IPS DF 4.7 (cell line): Measurements from ENCODE around the gene TPX2.

ENCODE experiments used
- DNase-seq: peaks from one replicate; pipeline ENCODE4 v3.0.0-alpha.2; 2013; ENCODE audit warnings: low spot score; ENCODE audit errors: extremely low read depth

Gene TPX2

DNA sequence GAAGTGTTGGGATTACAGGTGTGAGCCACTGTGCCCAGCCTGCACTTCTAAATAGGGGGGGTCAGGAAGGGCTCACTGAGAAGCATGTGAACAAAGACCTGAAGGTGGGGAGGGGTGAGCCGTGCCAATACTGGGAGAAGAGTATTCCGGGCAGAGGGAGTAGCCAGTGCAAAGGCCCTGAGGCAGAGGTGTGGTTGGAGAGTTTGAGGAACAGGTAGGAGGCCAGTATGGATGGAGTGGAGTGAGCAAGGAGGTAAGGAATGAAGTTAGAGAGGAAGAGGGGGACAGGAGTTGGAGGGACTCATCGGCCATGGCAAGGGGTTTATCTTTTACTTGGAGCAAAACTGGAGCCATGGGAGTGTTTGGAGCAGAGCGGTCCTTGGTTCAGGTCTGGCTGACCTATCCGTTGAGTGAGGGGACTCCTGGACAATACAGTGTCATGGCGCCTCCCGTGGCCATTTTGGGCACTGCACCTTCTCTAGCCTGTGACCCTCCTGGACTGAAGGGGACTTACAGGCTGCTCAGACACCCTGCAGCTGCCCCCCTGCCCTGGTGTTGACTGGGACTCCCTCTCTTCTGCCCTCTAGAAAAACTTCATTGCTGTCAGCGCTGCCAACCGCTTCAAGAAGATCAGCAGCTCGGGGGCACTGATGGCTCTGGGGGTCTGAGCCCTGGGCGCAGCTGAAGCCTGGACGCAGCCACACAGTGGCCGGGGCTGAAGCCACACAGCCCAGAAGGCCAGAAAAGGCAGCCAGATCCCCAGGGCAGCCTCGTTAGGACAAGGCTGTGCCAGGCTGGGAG lies 94.2 kb downstream of the TPX2 start:
- peak; percentile 80 for DNase-seq

DNA sequence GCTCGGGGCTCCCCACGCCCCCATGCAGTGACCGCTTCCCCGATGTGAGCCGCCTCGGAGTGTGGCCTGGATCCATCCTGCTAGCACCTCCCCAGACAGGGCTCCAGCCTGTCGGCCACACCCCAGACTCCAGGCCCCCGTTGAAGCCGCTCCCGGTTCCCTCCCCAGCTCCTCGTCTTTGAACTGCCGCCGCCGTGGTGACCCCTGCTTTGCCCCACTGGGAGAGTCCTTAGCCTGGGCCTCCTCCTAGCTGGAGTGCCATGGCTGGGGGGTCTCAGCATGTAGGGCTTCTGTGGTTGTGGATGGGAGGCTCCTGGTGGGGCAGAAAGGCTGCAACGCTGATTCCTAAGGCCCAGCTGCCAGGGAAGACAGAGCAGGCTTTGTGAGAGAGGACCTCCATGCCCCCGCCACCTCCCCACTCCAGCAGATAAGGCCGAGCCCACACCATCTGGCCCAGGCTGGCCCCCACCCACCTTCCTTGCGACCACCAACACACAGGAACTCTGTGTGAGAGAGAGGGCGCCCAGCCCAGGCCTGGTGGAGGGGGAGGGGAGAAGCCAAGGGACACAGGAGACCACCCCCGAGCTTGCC lies 94.9 kb downstream of the TPX2 start:
- DNase-seq, result no peak

DNA sequence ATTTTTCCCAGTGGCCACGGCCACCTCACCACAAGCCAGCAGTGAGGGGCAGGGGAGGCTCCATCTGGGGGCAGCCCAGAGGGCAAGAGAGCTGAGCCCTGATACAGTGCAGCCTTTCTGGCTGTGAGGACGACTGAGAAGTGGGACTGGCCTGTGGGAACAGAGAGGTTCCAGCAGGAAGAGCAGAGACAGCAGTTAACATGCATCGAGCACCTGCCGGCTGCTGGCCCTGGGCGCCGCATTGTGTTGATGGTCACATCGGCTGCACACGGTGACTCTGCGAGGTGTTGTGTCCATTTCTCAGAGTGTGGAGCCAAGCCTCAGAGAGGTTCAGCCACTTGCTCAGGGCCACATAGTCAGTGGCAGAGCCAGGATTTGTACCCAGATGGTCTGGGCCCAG lies 96.5 kb downstream of the TPX2 start:
- DNase-seq, result no peak

DNA sequence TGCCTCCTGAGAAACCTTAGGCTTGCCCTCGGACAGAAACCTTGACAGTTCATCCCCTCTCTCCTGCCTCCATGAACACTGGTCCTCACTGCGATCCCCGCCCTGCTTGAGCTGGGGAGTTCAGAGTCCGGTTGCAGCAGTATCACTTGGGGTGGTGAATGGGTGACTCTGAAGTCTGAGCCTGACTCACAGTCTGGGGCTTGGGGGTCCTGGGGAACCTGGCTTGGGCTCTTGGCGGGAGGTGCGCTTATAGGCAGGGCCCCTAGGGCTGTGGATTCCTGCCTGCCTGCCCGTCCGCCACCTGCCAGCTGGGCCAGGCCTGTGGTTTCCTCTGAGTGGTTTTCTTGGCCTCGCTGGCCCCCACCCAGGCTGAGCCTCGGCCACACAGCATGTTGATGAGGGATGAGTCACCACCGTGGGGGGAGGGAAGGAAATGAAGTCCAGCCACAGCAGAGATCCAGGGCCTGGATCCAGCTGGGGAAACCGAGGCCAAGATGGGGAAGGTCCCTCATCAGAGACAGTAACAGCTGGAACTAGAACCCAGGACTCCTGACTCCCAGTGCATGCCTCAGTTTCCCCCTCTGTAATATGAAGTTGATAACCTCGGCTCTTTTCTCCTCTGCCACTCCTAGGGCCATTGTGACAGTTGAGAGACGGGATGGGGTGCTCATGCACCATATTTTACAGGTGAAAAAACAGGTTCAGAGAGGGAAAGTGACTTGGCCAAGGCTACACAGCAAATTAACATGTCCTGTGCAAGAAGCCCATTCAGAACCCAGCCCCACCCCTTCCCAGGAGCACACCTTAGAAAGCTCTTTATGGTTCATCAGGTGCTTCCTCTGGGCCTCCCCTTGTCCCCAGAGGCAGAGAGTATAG lies 97.1 kb downstream of the TPX2 start:
- DNase-seq, result no peak

DNA sequence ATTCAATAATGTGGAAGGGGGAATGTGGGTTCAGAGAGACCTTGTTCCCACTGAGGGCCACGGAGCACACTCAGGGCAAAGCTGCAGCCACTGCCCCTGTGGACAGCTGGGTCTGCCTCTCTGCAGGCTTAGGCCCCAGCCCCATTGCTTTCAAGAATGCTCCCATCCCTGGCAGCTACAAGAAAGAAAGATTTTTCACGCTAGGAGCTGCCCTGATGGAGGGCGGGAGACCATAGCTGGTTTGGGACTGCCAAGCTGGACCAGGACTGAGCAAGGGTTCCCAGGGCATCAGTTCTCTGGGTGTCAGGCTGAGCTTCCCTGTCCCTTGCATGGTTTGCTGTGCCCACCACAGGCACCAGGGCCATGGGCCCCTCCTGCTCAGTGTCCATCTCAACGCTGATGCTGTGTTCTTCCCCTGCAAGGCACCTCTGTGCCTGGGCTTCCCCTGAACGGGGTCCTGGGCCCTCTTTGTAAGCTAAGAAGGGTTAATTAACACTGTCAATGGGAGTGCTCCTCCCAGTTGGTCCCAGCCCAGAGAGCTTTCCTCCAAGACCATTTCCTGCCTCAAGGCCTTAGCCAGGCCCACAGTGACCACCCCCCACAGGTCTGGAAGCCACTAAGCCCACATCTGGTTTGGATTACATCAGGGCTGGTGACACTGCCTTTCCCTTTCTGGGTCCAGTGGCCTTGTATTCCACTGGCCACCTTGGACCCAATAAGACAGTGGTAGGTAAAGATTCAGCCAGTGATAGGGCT lies 97.9 kb downstream of the TPX2 start:
- DNase-seq, result no peak

DNA sequence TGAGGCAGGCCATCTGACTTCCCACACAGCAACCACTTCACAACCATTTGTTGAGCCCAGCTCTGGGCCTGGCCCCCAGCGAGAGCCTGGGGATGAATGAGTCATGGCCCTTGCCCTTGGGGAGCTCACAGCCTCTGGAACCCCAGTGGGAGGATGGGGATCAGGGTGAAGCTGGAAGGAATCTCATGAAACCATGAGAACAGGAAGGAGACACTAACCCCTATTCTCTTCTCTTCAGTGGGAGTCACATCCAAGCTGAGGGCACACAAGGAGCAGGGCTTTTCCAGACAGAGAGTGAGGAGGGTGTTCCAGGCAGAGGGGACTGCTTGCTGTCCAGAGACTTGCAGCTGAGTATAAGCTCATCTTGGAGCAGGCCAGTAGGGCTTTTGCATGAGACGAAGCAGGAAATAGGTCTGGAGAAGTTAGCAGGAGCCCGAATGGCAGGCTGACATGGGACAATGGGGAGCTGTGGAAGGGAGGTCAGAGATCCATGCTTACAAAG lies 98.9 kb downstream of the TPX2 start:
- no peak for DNase-seq

DNA sequence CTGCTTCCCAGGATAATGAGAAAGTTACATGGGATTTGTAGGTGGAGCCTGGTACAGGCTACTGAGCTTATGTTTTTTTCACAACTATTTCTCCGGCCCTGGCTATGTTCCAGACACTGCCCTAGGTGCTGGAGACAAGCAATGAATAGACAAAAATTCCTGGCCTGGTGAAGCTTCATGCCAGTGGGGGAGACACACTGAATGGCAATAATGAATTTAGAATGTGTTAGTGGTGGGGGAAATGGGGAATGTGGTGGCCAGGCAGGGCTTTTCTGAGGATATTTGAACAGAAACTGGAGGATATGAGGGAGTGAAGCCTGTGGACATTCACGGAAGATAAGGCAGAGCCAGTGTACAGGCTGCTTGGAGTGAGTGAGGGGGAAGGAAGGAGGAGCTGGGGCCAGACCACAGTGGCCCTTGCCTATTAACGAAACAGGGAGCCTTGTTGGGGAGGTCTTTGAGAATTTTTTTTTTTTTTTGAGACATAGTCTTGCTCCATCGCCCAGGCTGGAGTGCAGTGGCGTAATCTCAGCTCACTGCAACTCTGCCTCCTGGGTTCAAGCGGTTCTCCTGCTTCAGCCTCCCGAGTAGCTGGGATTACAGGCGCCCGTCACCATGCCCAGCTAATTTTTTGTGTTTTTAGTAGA lies 99.7 kb downstream of the TPX2 start:
- DNase-seq, result no peak

DNA sequence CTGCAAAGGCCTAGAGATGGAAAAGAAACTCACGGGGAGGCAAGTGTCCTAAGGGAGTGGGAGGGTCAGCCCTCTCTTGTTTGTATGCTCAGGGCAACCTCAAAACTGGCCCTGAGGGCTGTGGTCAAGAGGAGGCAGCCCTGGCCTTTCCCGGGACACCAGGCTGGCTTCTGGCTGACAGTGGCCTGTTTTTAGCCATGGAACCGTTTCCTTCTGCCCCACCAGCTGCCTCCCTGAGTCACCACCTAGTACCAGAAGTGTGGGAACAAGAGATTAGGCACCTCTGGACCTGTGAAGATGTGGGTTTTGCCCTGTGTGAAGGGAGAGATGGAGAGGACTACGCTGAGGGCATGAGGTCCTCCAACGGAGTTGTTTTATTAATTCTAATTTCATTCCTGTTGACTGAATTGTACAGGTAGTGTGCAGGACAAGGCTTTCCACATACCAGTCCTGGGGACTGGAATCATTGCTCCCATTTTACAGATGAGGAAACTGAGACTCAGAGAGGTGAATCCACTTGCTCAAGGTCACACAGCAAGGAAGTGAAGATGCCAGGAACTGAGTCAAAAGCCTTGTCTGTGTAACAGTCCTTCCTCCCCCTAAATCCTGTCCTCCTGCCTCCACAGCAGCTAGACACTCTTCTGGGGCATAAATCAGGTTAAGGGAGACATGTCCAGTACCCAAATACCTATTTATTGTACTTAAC lies 100.8 kb downstream of the TPX2 start:
- no peak for DNase-seq

DNA sequence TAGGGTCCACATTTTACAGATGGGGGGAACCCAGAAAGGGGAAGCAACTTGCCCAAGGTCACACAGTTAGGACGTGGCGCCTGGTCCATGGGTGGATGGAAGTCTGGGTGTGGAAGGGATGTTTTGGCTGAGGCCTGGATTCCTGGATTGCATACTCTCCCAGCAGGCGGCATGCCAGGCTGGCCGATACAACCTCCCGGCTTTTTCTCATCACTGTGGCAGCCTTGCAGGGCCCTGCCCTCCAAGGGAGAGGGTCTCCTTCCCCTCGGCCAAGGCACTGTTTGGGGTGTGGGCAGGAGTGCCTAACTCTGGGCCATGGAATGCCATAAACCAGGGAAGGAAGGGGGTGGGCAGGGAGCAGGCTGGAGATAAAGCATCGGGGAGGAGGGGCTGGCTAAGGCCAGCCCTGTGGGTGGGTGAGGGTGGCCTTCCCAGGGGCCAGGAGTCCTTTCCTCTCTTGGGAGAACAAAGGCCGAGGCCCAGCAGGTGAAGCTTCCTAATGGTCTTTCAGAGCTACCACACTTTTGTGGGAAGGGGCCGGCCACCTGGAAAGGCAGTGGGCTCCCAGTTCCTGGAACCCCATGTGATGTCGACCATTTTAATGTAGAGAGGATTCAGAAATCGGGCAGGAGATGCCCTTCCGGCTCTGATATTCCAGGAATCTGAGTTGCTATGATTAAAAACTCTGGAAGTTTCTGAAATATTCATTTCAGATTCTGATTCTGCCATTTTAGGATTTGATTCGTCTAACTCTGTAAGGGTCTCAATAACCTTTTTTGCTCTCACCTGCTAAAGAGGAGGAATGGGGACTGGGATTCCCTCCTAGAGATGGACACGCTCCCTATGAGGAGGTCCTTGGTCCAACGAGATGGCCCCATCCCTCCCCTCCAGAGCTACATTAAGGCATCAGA lies 102.1 kb downstream of the TPX2 start:
- no peak for DNase-seq

DNA sequence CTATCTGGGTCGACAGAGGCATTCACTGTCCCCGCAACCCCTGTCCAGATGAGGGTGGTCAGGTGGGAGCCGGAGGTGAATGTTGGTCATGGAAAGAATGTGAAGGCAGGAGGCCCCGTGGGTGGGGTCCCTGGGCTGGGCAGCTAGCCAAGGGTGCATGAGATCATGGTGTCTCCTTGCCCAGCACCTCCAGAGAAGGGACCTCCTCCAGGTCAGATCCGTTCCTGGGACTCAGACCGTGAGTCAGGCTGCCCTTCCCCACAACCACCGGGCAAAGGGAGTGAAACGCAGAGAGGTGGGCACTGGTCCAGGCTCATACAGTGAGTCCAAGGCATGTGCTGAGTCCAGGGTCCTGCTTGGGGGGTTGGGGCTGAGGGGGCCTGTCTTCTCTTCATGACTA lies 102.8 kb downstream of the TPX2 start:
- DNase-seq, result no peak

DNA sequence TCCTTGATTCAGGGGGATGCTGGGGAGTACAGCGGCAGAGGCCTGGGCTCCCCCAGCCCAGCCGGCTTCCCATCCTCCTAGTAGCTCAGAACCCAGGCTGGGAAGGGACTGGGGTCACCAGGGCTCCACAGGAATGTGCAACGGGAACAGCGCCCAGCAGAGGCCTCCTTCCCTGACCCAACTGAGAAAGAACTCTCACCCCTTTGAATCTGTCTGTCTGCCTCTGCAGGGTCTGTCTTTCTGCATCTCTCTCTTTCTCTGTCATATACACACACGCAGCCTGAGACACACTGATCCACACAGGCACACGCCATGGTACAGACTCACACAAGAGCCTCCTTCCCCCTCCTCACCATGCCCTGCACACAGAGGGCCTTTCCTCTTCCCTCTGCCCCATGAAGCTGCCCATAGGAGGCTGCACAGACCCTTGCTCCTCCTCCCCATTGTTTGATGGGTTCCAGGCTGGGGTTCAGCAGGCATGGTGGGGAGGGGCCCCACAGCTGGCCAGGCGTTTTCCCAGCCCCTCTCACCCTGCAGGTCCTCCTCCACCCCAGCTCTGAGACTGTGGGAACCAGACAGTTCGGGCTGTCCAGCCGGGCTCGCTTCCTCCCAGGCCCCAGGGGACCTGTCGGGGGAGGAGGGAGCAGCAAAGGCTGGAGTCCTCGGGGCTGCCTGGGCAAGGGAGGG lies 103.5 kb downstream of the TPX2 start:
- no peak for DNase-seq

DNA sequence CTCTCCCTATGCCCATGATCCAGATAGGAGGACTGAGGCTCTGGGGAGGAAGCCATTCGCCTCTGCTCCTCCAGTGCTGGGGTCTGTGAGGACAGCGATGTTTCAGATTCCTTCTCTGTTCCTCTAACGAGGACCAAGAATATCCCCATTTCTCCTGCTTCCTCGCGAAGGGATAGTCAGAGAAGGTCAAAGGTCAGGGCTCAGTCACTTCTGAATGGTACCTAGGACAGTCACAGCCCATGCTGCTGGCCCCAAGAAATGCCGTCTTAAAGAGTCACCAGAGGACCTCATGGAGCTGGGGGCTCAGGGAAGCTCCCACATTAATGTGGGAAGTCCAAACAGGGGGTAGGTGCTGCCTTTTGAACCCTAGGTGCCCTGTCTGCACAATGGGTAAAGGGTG lies 104.2 kb downstream of the TPX2 start:
- DNase-seq, result no peak

DNA sequence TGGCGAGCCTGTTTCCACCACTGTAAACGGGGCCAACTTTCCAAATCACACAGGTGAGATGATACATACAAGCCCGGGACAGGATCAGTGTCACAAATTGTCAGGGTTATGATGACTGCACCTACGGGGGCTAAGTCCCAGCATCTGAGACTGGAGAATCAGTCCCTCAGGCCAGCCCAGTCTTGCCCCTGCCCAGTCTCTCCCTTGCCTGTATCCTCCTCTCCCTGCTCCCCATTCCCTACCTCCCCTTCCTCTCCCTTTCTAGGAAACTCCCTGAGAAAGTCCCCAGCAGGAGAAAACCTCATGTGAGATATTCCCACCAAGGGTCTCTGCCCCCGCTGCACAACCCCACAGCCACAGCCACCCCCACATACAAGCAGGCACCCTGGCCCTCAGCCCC lies 104.8 kb downstream of the TPX2 start:
- DNase-seq, result no peak

DNA sequence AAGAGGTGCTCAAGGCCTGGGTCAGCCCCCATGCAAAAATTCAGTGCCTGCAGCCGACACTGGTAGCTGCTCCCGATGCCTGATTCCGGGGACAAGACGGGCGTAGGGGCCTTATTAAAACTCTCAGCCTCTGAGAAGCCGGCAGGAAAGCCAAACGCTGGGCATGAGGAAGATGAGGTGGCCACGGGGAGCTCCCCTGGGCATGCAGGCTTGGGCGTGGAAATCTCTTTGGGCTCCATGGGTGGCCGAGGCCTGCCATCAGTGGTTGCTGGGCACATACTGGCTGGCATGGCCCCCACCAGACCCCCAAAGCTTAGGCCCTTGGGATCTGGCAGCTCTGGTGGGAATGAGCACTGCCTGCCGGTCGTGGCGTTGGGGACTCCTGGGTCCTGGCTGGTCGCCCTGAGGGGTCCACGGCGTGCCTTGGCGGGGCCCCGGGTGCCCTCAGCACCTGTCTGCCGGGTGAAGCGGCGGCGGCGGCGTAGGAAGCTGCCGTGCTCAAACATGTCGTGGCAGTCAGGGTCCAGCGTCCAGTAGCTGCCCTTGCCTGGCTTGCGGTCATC lies 105.7 kb downstream of the TPX2 start:
- DNase-seq, result no peak

DNA sequence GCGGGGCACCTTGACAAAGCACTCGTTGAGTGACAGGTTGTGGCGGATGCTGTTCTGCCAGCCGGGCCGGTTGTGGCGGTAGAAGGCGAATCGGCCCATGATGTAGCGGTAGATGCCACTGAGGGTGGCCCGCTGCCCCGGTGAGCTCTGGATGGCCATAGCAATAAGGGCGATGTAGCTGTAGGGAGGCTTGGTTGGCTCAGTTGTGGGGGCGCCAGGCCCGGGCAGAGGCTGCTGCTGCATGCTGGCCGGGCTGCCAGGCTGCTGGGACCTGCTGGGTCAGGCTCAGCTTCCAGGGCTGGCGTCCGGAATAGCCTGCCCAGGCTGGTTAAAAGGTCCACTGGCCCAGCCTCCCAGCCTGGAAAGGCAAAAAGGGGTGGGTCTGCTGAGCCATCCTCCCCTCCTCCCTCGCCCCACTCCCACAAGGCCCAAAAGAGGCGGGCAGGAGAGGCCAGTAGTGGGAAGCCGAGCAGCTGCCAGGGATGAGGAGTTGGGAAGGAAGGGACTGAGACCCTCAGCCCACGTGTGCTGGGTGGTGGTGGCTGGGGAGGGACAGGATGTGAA lies 106.3 kb downstream of the TPX2 start, which contains the start of gene FOXS1:
Gene FOXS1 (minus strand): TSS at position 305 of the 564 bp plus-strand sequence. CDS start 62 bp downstream, at position 243.
- no peak for DNase-seq

DNA sequence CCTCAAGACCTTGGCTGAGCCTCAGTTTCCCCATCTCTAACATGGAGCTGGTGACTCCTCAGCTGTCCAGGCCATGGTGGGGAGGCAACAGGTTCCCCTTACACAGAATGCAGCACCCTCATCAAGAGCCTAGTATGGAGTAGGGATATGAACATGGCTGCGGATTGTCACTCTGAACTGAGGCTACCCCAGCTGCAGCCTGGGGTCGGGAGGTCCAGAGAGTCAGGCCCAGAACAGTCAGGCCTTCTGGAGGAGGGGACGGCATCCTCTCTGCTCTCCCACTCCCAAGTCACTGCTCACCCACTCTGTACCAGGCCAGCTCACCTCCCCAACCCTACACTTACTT lies 107.7 kb downstream of the TPX2 start:
- no peak for DNase-seq

DNA sequence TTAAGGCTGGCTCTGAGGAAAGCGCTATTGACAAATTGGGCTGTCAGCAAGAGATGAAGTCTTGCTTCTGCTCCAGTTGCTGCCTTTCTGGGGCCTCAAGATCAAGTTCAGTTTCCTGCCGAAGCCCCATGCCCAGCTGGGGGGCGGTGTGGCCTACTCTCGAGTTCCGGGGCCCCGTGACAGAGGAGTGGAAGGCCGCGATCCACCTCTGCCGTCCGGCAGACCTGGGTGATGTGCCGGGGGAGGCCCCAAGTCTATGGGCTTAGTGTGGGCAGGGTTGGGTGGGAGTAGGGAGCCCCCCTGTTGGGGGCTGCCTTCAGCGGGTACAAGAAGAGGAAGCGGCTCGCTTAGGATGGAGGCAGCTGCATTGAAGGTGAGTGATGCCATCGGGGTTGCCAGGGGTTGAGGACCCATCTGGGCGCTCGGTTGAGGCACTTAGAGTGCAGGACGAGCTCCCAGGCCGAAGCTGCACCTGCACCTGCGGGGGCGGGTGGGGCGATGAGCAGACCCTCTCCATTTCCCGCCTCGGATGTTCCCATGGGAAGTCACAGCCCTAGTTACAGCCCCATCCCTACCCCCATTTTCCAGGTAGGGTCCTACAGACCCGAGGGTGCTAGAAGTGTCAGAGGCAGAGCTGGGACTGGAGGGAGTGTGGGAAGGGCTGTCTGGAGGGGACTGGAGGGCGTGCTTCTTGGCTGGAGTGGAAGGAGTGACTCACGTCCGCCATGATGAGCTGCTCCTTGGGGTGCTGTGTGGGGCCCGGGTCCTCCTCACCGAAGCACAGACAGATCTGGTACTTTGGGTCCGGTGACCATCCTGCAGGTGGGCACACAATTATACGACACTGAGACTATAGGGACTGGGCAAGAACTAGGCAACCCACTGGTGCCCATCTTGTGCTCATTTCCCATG lies 109.3 kb downstream of the TPX2 start:
- no peak for DNase-seq
